Heart right ventricle (tissue), 16 donors: ENCODE results near the gene DYRK1A. TPM values are rescaled to one million over a fixed set of nuclear protein-coding genes. Genes with fewer than 3 reads are reported as not detected.

ENCODE experiments used
- ATAC-seq, 8 donors: fragments of 200-7000 bp; cut with Tn5 transposase; one replicate each; pipeline ENCODE4 v1.9.1; 2020; ENCODE audit warnings: mild to moderate bottlenecking in 8 of 8, moderate library complexity in 8 of 8, moderate number of reproducible peaks in 1 of 8
- DNase-seq, 2 donors: peaks; one replicate each; pipeline ENCODE4 v3.0.0-alpha.2; 2020
- H3K27ac ChIP-seq, 10 donors: fragments of 200-600 bp; sonication (generic) in 2 of 10; one replicate each; pipeline versions ENCODE4 v1.5.0 to v1.8.0; 2020 to 2022; ENCODE audit warnings: mild to moderate bottlenecking in 3 of 10
- H3K27me3 ChIP-seq, 7 donors: fragments of 200-600 bp; one replicate each; pipeline ENCODE4 v1.8.0; 2021 to 2022; ENCODE audit warnings: mild to moderate bottlenecking in 2 of 7
- H3K36me3 ChIP-seq, 9 donors: fragments of 200-600 bp; sonication (generic) in 1 of 9; one replicate each; pipeline versions ENCODE4 v1.5.0 to v1.8.0; 2020 to 2022; ENCODE audit warnings: mild to moderate bottlenecking in 2 of 9
- H3K4me1 ChIP-seq, 9 donors: fragments of 200-600 bp; sonication (generic) in 1 of 9; one replicate each; pipeline versions ENCODE4 v1.5.0 to v1.8.0; 2020 to 2022; ENCODE audit warnings: mild to moderate bottlenecking in 4 of 9
- H3K4me3 ChIP-seq, 10 donors: fragments of 200-600 bp; sonication (generic) in 2 of 10; one replicate each; pipeline versions ENCODE4 v1.5.0 to v1.8.0; 2020 to 2022; ENCODE audit warnings: mild to moderate bottlenecking in 7 of 10, moderate library complexity in 2 of 10
- H3K9me3 ChIP-seq, 11 donors: fragments of 200-600 bp in 10 of 11; sonication (generic) in 2 of 11; one replicate each; pipeline versions ENCODE4 v1.5.0 to v1.8.0; 2013 to 2022; ENCODE audit warnings: mild to moderate bottlenecking in 2 of 11, control low read depth in 1 of 11, moderate library complexity in 1 of 11
- WGBS, 2 donors: extraction: QIAGEN DNeasy Blood & Tissue Kit; methylation state at CpG; one replicate each; pipeline ENCODE4 v1.1.7; 2013; ENCODE audit warnings: inconsistent platforms in 1 of 2; 5-methylcytosine and 5-hydroxymethylcytosine counted together
- intact Hi-C, 10 donors: fragments of 100-400 bp; cut with DNase I; formaldehyde crosslinking; loops; one replicate each; pipeline versions ENCODE4 v1.11.1 to v1.14.2; 2022
- polyA plus RNA-seq, 2 donors: library from polyadenylated mRNA; stranded (reverse); fragments of 200-250 nt; gene quantifications; one replicate each; pipeline ENCODE4 v1.2.3, GENCODE V29; 2013
- total RNA-seq, 10 donors: library from RNA; stranded (reverse); fragmentation: NEBNext Ultra II Directional in 3 of 10; extraction: Animal tissue kit (Norgen Biotek cat#: 25700) in 3 of 10; gene quantifications; one replicate each; pipeline versions ENCODE4 v1.2.1 to v1.2.4, GENCODE V29; 2021 to 2023
- TF ChIP-seq, protein P1 (sequence below), 9 donors: fragments of 200-600 bp; sonication (generic) in 2 of 9; IDR thresholded peaks; one replicate each; pipeline versions ENCODE4 v1.5.0 to v1.8.0; 2021 to 2022; ENCODE audit warnings: antibody characterized with exemption in 9 of 9, mild to moderate bottlenecking in 5 of 9, moderate library complexity in 1 of 9
- donor health status: Arrhythmogenic right ventricular cardiomyopathy.
- donor health status: ischemic (EF 13 %, LVEDD 7.1; RV severe dilation, severe dysfunction).
- donor health status: healthy with polysubstance abuse.
- donor health status: DM: no; HTN: yes; CAD: no.
- donor health status: DM: no; HTN: no; CAD: no.
- donor health status: ischemic (EF 25% LVEDD 6.9; RV normal size, moderate dysfunction).
- donor health status: ischemic (EF 25% LVEDD 5.7; RV mildly dilated, moderate dysfunction).
- donor health status: healthy.
- donor health status: DM: yes; HTN: yes; CAD: no.
- donor health status: Ischemic cardiomyopathy.
- donor health status: ischemic (EF 35%, LVEDD 5.7; RV mildly dilated, moderate dysfunction).
- donor health status: nonischemic (EF 11% LVEDD 7.7; RV severe dilation, severe dysfunction).
- donor health status: DM: yes; HTN: yes; CAD: no.
- donor health status: PGD.
- donor health status: ischemic (EF 29% LVEDD 5.4; RV normal size, mild dysfunction).
- donor health status: nonischemic (EF 23%, LVEDD 6.1; RV moderate dilation, normal function).

Gene DYRK1A
- total and polyA plus RNA-seq, 12 donors: 24.7 to 94.2 (median 73.2) TPM

DNA sequence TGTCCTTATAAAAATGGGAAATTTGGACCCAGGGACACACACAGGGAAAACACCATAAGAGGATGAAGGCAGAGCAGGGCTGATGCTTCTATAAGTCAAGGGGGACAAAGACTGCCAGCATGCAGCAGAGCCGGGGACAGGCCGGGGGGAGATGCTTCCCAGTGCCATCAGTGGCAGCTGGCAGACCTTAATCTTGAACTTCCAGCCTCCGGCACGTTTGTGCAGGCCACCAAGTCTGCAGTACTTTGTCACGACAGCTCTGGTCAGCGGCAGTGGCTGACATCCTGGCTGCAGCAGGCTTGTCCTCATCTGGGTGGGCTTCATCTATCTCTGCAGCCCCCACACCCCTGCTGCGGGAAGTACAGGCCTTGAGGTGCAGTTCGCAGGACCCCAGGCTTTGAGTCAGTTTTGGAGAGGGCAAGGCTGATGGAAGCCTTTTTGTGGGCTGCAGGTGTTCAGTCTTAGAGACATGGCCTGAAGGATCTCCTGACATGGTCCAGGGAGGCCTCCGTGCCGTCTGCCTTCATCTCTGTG lies 186.0 kb downstream of the DYRK1A start:
- no peaks in the 10 kb centered on the region for H3K9me3 ChIP-seq
- no peaks in the 10 kb centered on the region for H3K36me3 ChIP-seq
- H3K27me3 ChIP-seq: no peaks in the 10 kb centered on the region
- H3K4me1 ChIP-seq: peaks cover 4 to 48% (median 25%) of the 10 kb centered on the region in 9 donors
- TF ChIP-seq, protein P1, sequence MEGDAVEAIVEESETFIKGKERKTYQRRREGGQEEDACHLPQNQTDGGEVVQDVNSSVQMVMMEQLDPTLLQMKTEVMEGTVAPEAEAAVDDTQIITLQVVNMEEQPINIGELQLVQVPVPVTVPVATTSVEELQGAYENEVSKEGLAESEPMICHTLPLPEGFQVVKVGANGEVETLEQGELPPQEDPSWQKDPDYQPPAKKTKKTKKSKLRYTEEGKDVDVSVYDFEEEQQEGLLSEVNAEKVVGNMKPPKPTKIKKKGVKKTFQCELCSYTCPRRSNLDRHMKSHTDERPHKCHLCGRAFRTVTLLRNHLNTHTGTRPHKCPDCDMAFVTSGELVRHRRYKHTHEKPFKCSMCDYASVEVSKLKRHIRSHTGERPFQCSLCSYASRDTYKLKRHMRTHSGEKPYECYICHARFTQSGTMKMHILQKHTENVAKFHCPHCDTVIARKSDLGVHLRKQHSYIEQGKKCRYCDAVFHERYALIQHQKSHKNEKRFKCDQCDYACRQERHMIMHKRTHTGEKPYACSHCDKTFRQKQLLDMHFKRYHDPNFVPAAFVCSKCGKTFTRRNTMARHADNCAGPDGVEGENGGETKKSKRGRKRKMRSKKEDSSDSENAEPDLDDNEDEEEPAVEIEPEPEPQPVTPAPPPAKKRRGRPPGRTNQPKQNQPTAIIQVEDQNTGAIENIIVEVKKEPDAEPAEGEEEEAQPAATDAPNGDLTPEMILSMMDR (IDR thresholded peaks at IDR 0.05): no peak
- H3K4me3 ChIP-seq: no peak overlapping the region
- WGBS, 2 donors: 71 to 78% methylated on average over 10 of the region's 10 CpGs
- ATAC-seq (peak in 1 of 8 donors; percentile 4), DNase-seq (no peak)
- H3K27ac ChIP-seq: peak overlapping the region; percentile 44 to 82 (median 74)
- intact Hi-C loops: loop anchor here in 2 of 10 donors (10.0 kb wide), 2 partner anchors 178 to 188 kb away; partner anchors contain the start of gene DYRK1A (in 1 of the 2)

DNA sequence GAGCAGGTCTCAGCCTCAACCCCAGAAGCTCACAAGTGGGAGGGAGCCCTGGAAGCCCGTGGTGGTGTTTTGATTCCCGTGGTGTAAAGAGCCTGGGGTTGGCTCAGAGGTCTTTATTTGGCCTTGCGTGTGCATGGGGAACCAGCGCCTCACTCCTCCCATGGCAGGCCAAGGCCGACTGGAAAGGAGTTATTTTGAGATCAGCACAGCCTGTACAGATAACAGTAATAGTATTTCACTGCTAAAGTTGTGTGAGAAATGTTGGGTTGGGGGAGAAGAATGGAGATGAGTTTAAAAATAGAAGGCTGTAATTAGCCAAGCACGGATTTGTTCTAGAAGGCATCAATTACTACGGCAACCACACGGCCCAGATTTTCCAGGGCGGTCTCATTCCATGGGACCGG lies 186.5 kb downstream of the DYRK1A start:
- H3K4me3 ChIP-seq: no peak overlapping the region
- ATAC-seq: peak; percentile 38 to 90 (median 81)
- 31 to 48% methylated on average over 10 of the region's 10 CpGs for WGBS, 2 donors
- intact Hi-C loops: loop anchor here in 2 of 10 donors (10.0 kb wide), 2 partner anchors 178 to 188 kb away; partner anchors contain the start of gene DYRK1A (in 1 of the 2)
- peaks cover 4 to 48% (median 25%) of the 10 kb centered on the region in 9 donors for H3K4me1 ChIP-seq
- TF ChIP-seq, protein P1 (IDR thresholded peaks at IDR 0.05): no peak
- H3K27ac ChIP-seq: peak overlapping the region; percentile 44 to 82 (median 74)
- no peaks in the 10 kb centered on the region for H3K27me3 ChIP-seq
- no peaks in the 10 kb centered on the region for H3K9me3 ChIP-seq
- peak; percentile 25 to 41 for DNase-seq
- no peaks in the 10 kb centered on the region for H3K36me3 ChIP-seq

DNA sequence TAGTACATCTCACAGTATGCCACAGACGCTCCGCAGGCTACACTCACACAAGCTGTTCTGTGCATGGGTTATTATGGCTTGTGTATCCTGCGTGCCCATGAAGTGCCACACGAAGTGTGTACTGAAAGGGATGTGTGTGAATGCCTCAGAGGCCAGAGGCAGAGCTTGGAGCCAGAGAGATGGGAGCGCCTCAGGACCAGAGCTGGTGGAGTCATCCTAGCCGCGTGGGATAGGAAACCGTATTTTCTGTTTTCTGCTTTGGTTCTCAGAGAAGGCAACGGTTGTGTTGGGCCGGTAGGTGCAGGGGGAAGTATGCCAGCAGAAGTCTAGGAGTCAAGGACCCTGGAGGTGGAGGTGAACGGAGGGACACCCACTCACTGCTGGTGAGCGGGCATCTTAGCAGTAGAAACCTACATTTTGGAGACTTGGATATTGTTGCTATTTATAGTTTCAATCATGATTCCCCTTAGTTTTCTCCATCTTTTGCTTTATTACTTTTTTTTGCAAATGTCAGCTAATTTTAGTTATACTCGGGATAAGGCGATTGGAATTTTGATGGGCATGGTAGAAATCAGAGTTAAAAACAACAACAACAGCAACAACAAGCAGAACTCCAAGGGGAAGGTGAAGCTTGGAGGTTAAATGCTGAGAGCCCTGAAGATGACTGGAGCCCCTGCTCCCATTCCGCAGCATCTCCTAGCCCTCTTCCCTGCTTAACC lies 188.2 kb downstream of the DYRK1A start:
- WGBS, 2 donors: 85% methylated on average over 15 of the region's 15 CpGs
- TF ChIP-seq, protein P1 (IDR thresholded peaks at IDR 0.05): no peak
- no peak for DNase-seq
- intact Hi-C loops: loop anchor here in 2 of 10 donors (10.0 kb wide), 2 partner anchors 180 to 190 kb away; partner anchors contain the start of gene DYRK1A (in 1 of the 2)
- Histone ChIP-seq H3K9me3 (peaks cover 0 to 7% (median 0%) of the 10 kb centered on the region in 11 donors), H3K4me3 (no peak overlapping the region), H3K27me3 (no peaks in the 10 kb centered on the region), H3K27ac (peak overlapping the region in 7 of 10 donors; percentile 20 to 79 (median 59)), H3K36me3 (no peaks in the 10 kb centered on the region), H3K4me1 (peaks cover 4 to 51% (median 25%) of the 10 kb centered on the region in 9 donors)
- ATAC-seq: no peak

DNA sequence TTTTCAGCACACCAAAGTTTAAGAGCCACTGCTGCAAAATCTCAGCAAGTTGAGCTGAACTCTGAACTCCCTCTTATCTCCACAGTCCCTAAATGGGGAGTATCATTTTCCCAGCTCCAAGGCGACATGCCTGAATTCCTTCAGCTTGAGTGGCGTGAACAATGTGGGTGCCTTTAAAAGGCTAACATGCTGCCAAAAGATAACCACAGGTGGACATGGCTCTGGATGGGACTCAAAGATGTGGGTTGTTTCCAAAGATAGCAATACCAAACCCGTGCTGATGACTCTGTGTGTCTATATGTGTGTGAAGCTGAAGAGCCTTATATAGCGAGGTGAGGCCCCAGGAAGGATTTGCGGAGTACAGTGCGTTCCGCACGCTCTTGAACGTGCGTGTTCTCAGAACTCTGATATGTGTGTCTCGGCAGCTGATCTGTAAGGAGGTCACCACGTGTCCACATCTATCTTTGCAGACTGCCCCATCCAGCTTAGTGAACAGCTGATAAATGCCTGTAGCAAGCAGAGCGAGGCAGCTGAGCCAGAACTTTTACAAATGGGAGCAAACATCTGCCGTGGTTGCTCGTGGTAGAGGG lies 189.2 kb downstream of the DYRK1A start:
- Histone ChIP-seq H3K4me1 (peaks cover 4 to 55% (median 32%) of the 10 kb centered on the region in 9 donors), H3K27ac (peak overlapping the region in 8 of 10 donors; percentile 20 to 79 (median 59)), H3K27me3 (no peaks in the 10 kb centered on the region), H3K36me3 (no peaks in the 10 kb centered on the region), H3K4me3 (no peak overlapping the region), H3K9me3 (peaks cover 0 to 7% (median 0%) of the 10 kb centered on the region in 11 donors)
- TF ChIP-seq, protein P1 (IDR thresholded peaks at IDR 0.05): no peak
- WGBS, 2 donors: 45 to 52% methylated on average over 15 of the region's 15 CpGs
- DNase-seq: no peak
- peak in 7 of 8 donors; percentile 10 to 82 (median 61) for ATAC-seq
- intact Hi-C loops: loop anchor here in 2 of 10 donors (10.0 kb wide), 2 partner anchors 181 to 191 kb away; partner anchors contain the start of gene DYRK1A (in 1 of the 2)
